PC-3 (cell line): ENCODE data around the gene ZNF513. TPM values are rescaled to one million over a fixed set of nuclear protein-coding genes. Genes with fewer than 3 reads are reported as not detected.
"Not testable (repeated sequence)": the region's sequence is repeated elsewhere in the genome, so short reads cannot be mapped to it uniquely, and the experiment has no call there.

Experiments
- ATAC-seq: fragments of 200-7000 bp; cut with Tn5 transposase; 2 replicates; pipeline ENCODE4 v1.9.1; 2020; ENCODE audit warnings: mild to moderate bottlenecking, moderate library complexity
- BruUV-seq: library from RNA; stranded (reverse); fragments of 400-500 nt; replicated peaks from 2 replicates; lab custom pipeline; 2021; lab: Mats Ljungman, UMichigan
- CTCF ChIA-PET: fragments of 300-600 bp; sonication (Branson Sonifier 250); formaldehyde crosslinking; loops from one replicate; lab custom pipeline; 2022; ENCODE audit warnings: antibody characterized with exemption; lab: Charles Lee
- POLR2A ChIA-PET: fragments of 300-600 bp; sonication (Branson Sonifier 250); formaldehyde crosslinking; loops from one replicate; lab custom pipeline; 2022; ENCODE audit warnings: antibody characterized with exemption; ENCODE audit not compliant: unreplicated experiment; lab: Charles Lee
- DNase-seq: peaks from one replicate; pipeline ENCODE4 v3.0.0-alpha.2; 2015
- H2AFZ ChIP-seq: fragments of 300-600 bp; sonication (generic); 2 replicates; pipeline ENCODE4 v1.6.0; 2016; ENCODE audit warnings: antibody characterized with exemption, low read length
- H3F3A ChIP-seq: fragments of 300-600 bp; sonication (generic); one replicate; pipeline ENCODE4 v1.6.0; 2017; ENCODE audit warnings: antibody characterized with exemption, low read length, control low read depth, mild to moderate bottlenecking; ENCODE audit not compliant: unreplicated experiment
- H3K27ac ChIP-seq: fragments of 300-600 bp; sonication (generic); 2 replicates; pipeline ENCODE4 v1.5.1; 2016; ENCODE audit warnings: mild to moderate bottlenecking, low read length
- H3K27me3 ChIP-seq: fragments of 300-600 bp; sonication (generic); 2 replicates; pipeline ENCODE4 v1.6.1; 2016; ENCODE audit warnings: low read length, mixed read lengths
- H3K36me3 ChIP-seq: fragments of 300-600 bp; sonication (generic); 2 replicates; pipeline ENCODE4 v1.6.1; 2016; ENCODE audit warnings: low read depth, mixed run types, low read length, mixed read lengths
- H3K4me1 ChIP-seq: fragments of 300-600 bp; sonication (generic); 2 replicates; pipeline ENCODE4 v1.5.1; 2016; ENCODE audit warnings: low read length; ENCODE audit not compliant: insufficient read depth
- H3K4me2 ChIP-seq: fragments of 300-600 bp; sonication (generic); 2 replicates; pipeline ENCODE4 v1.6.0; 2016; ENCODE audit warnings: low read length
- H3K4me3 ChIP-seq: fragments of 300-600 bp; sonication (generic); 2 replicates; pipeline ENCODE4 v1.5.1; 2016; ENCODE audit warnings: mild to moderate bottlenecking, low read length, mixed read lengths
- H3K79me2 ChIP-seq: fragments of 300-600 bp; sonication (generic); 2 replicates; pipeline ENCODE4 v1.6.1; 2017; ENCODE audit warnings: low read length, mixed read lengths
- H3K9ac ChIP-seq: fragments of 300-600 bp; sonication (generic); 2 replicates; pipeline ENCODE4 v1.6.0; 2016; ENCODE audit warnings: mild to moderate bottlenecking, low read length
- H3K9me2 ChIP-seq: fragments of 300-600 bp; sonication (generic); replicated peaks from 2 replicates; pipeline ENCODE4 v1.6.1; 2016; ENCODE audit warnings: mixed run types, low read length, mixed read lengths
- H3K9me3 ChIP-seq: fragments of 300-600 bp; sonication (generic); 2 replicates; pipeline ENCODE4 v1.6.1; 2016; ENCODE audit warnings: low read length, mixed read lengths
- H4K20me1 ChIP-seq: fragments of 300-600 bp; sonication (generic); 2 replicates; pipeline ENCODE4 v1.6.1; 2016; ENCODE audit warnings: low read length, mixed read lengths
- EZH2 ChIP-seq: fragments of 300-600 bp; sonication (generic); IDR thresholded peaks from one replicate; pipeline ENCODE4 v1.6.1; 2017; ENCODE audit warnings: antibody characterized with exemption, mild to moderate bottlenecking, low read length; ENCODE audit not compliant: unreplicated experiment
- EZH2phosphoT487 ChIP-seq: fragments of 300-600 bp; sonication (generic); IDR thresholded peaks from 2 replicates; pipeline ENCODE4 v1.6.1; 2018; ENCODE audit warnings: mild to moderate bottlenecking, antibody characterized with exemption, low read length, borderline replicate concordance
- intact Hi-C: fragments of 100-400 bp; cut with micrococcal nuclease; formaldehyde crosslinking; loops from 2 replicates; pipeline ENCODE4 v1.9.0; 2023
- total RNA-seq: library from RNA; depleted of rRNA; stranded (reverse); fragments of >200 nt; gene quantifications from 2 replicates; pipeline ENCODE4 v1.2.3, GENCODE V29; 2014
- TF ChIP-seq, protein P1 (sequence below): fragments of 300-600 bp; sonication (generic); conservative IDR thresholded peaks from 2 replicates; pipeline ENCODE4 v1.5.1; 2017; ENCODE audit warnings: antibody characterized with exemption, low read depth, mild to moderate bottlenecking, low read length

The ZNF513 gene
- total RNA-seq, 1 experiment from 2014 or later = 7.4 TPM

DNA sequence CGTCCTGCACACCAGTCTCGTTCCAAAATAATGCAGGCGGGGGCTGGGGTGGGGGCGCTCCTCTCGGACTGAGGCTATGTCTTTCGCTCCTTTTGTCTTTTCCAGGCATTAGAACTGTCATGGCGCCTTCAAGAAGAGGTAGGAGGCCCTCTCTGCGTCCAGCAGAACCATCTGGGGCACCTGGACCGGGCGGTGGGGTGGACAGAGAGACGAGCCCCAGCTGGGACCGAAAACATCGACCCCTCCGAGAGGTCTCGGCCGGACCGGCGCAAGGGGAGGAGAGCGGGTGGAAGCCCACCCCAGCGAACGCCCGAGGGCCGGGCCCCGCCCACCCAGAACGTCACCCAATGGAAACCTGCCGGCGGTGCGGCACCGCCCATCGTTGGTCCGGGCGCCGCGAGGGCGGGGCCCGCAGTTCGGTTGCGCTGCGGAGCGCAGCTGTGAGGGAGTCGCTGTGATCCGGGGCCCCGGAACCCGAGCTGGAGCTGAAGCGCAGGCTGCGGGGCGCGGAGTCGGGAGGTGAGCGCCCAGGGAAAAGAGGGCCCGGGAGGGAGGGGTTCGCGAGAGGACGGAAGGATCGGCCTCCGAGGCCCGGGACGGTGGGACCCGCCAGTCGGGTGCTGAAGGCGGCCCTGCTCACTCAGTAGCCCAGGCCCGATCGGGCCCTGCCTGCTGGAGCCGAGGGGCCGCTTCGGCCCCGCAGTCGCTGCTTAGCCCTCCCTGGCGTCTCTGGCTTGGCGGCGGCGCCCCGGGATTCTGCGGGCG, 47.9 kb upstream of the ZNF513 start, which contains the start of gene NRBP1:
Gene NRBP1 (plus strand): TSS at position 419 of the 765 bp plus-strand sequence. CDS start 4,643 bp downstream, outside the sequence.
- H3K36me3 ChIP-seq = peaks cover 2% of the 10 kb centered on the region; the same call in 1 of the 2 replicates
- peaks cover 19% of the 10 kb centered on the region for H3K4me1 ChIP-seq
- H2AFZ ChIP-seq = peak within 1 kb of the TSS; percentile 90
- H3F3A ChIP-seq = no peaks in the 10 kb centered on the region
- H3K27ac ChIP-seq = peak within 1 kb of the TSS; percentile 33
- intact Hi-C loops = loop anchor here (1.0 kb wide), 2 partner anchors 19 to 254 kb away; partner anchors contain the start of gene PPM1G
- no peaks in the 10 kb centered on the region for H3K9me2 ChIP-seq
- POLR2A ChIA-PET = interaction anchor here (0.5 to 1.4 kb wide), 6 partner anchors 19 to 836 kb away, joined by 3 to 10 read pairs (median 4); partner anchors contain the start of genes AGBL5 and PPM1G
- H3K9me3 ChIP-seq = no peaks in the 10 kb centered on the region
- CTCF ChIA-PET = interaction anchor here (0.8 kb wide), 1 partner anchor 19 kb away, joined by 3 read pairs; the partner anchor contains the start of gene PPM1G
- peak; percentile 94 for DNase-seq
- no peak for TF ChIP-seq EZH2phosphoT487
- TF ChIP-seq, protein P1, sequence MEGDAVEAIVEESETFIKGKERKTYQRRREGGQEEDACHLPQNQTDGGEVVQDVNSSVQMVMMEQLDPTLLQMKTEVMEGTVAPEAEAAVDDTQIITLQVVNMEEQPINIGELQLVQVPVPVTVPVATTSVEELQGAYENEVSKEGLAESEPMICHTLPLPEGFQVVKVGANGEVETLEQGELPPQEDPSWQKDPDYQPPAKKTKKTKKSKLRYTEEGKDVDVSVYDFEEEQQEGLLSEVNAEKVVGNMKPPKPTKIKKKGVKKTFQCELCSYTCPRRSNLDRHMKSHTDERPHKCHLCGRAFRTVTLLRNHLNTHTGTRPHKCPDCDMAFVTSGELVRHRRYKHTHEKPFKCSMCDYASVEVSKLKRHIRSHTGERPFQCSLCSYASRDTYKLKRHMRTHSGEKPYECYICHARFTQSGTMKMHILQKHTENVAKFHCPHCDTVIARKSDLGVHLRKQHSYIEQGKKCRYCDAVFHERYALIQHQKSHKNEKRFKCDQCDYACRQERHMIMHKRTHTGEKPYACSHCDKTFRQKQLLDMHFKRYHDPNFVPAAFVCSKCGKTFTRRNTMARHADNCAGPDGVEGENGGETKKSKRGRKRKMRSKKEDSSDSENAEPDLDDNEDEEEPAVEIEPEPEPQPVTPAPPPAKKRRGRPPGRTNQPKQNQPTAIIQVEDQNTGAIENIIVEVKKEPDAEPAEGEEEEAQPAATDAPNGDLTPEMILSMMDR = peak; percentile 45
- no peak for TF ChIP-seq EZH2
- H3K79me2 ChIP-seq = peaks cover 44% of the 10 kb centered on the region
- H3K27me3 ChIP-seq = no peaks in the 10 kb centered on the region
- H3K9ac ChIP-seq = peak within 1 kb of the TSS; percentile 78
- ATAC-seq = peak; percentile 84
- H3K4me3 ChIP-seq = peak within 1 kb of the TSS; percentile 85
- H4K20me1 ChIP-seq = peaks cover 24% of the 10 kb centered on the region
- no TSS peak for BruUV-seq
- H3K4me2 ChIP-seq = peak within 1 kb of the TSS; percentile 99

- intact Hi-C loops = loop anchor here (1.0 kb wide), 2 partner anchors 19 to 254 kb away; partner anchors contain the start of gene PPM1G
- no peaks in the 10 kb centered on the region for H3K27me3 ChIP-seq
- H3K9me3 ChIP-seq = no peaks in the 10 kb centered on the region
- no peak for TF ChIP-seq EZH2phosphoT487
- TF ChIP-seq, protein P1 = no peak
- TF ChIP-seq EZH2 = no peak
- peak overlapping the region; percentile 85 for H3K4me3 ChIP-seq
- peak overlapping the region; percentile 78 for H3K9ac ChIP-seq
- TSS peak; percentile 88 for BruUV-seq
- H3K4me2 ChIP-seq = peak overlapping the region; percentile 90
- H3K27ac ChIP-seq = peak overlapping the region; percentile 33; the same call in 1 of the 2 replicates
- ChIA-PET POLR2A (interaction anchor here (0.5 to 1.4 kb wide), 3 partner anchors 18 to 376 kb away, joined by 3 to 10 read pairs (median 5); partner anchors contain the start of genes AGBL5 and PPM1G), CTCF (no interaction called here)
- peaks cover 19% of the 10 kb centered on the region for H4K20me1 ChIP-seq
- ATAC-seq (no peak), DNase-seq (peak; percentile 6)
- H3K36me3 ChIP-seq = no peaks in the 10 kb centered on the region
- H3K79me2 ChIP-seq = peaks cover 39% of the 10 kb centered on the region
- H3F3A ChIP-seq = no peaks in the 10 kb centered on the region
- peak overlapping the region; percentile 90 for H2AFZ ChIP-seq
- H3K9me2 ChIP-seq = no peaks in the 10 kb centered on the region
- H3K4me1 ChIP-seq = peaks cover 19% of the 10 kb centered on the region
Observed at GRCh38 chr2:27427863-27428212, 47.3 kb upstream of the ZNF513 start.

DNA sequence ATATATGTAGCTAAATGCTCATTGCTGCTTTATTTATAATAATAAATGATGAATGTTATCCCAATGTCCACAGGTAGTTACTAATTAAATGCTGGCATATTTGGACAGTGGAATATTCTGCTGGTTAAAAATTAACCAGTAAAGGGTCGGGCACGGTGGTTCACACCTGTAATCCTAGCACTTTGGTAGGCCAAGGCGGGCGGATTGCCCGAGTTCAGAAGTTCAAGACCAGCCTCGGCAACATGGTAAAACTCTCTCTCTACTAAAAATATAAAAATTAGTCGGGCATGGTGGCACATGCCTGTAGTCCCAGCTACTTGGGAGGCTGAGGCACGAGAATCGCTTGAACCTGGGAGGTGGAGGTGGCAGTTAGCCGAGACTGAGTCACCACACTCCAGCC, 44.5 kb upstream of the ZNF513 start:
- H3K9me2 ChIP-seq, H3K4me2 ChIP-seq, H3K27me3 ChIP-seq, DNase-seq, BruUV-seq, H4K20me1 ChIP-seq, H3K9me3 ChIP-seq, H3K9ac ChIP-seq, H3K4me3 ChIP-seq, intact Hi-C loops, H3F3A ChIP-seq, H3K27ac ChIP-seq, H2AFZ ChIP-seq, H3K36me3 ChIP-seq, ATAC-seq: not testable (repeated sequence)
- ChIA-PET POLR2A (interaction anchor here (0.6 kb wide), 1 partner anchor 203 kb away, joined by 3 read pairs; the partner anchor contains the start of gene CCDC121), CTCF (interaction anchor here (0.6 kb wide), 1 partner anchor 1064 kb away, joined by 4 read pairs; no protein-coding TSS in a partner anchor)
- Histone ChIP-seq H3K79me2 (peaks cover 11% of the 10 kb centered on the region), H3K4me1 (peaks cover 12% of the 10 kb centered on the region)
